ENCODE results near the gene EPB42.

EPB42 gene

DNA sequence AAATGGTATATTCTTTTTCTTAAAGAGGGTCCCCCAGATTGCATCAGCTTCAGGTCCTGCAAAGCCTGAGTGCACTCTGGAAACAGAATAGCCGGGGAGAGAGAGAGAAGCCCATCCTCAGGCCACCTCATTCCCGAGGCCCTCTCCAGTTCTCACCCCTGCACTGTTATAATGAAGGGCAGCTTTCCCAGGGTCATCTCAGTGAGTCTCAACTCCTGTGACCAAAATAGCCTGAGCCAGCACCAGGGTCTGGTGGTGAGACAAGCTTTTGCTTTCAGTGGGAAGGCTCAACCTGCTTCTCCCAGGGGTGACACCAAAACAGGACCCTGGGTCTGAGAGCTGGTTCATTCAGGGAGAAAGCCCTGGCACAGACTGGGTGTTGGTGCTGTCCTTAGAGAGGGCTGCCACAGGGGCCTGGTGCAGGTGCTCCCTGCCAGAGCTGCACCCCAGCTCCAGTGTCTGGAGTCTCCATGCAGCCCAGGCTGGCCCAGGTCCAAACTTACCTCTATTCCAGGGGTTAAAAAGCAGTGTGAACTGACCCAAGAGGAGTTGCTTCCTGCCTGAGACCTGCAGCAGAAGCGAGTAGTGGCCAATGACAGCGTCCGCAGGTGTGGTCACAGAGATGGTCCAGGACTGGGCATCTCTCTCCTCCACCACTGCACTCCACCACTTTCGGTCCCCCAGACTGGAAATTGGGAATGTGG, 6.1 kb downstream of the EPB42 start:
- H3K4me3 ChIP-seq (ENCODE audit: low read depth, low read length) = no peak overlapping the region
- in situ Hi-C loops (cut with HindIII; ENCODE audit: low sequenced_read_pairs) = no loop called here
- TF ChIP-seq, protein P1, sequence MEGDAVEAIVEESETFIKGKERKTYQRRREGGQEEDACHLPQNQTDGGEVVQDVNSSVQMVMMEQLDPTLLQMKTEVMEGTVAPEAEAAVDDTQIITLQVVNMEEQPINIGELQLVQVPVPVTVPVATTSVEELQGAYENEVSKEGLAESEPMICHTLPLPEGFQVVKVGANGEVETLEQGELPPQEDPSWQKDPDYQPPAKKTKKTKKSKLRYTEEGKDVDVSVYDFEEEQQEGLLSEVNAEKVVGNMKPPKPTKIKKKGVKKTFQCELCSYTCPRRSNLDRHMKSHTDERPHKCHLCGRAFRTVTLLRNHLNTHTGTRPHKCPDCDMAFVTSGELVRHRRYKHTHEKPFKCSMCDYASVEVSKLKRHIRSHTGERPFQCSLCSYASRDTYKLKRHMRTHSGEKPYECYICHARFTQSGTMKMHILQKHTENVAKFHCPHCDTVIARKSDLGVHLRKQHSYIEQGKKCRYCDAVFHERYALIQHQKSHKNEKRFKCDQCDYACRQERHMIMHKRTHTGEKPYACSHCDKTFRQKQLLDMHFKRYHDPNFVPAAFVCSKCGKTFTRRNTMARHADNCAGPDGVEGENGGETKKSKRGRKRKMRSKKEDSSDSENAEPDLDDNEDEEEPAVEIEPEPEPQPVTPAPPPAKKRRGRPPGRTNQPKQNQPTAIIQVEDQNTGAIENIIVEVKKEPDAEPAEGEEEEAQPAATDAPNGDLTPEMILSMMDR (IDR thresholded peaks at IDR 0.05; ENCODE audit: low read depth, low read length) = no peak
- DNase-seq (ENCODE audit: low read depth, low spot score) = no peak

DNA sequence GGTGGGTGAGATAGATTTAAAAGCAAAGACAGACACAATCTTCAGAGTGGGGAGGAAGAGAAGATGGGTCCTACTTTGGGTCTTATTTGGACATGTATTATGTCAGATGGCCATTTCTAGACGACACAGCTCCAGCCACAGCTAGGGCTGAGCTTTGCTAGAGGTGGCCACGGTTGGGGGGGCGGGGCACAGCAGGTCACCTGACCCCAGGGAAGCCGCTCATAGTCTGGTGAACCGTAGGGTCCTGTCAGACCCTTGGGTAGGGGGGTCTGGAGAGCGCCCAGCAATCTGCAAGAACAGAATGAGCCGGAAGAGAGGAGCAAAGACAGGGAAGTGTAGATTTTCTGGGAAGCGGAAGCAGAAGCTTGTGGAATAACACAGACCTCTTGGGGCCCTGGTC, 6.6 kb downstream of the EPB42 start:
- DNase-seq (ENCODE audit: low read depth, low spot score) = no peak
- TF ChIP-seq, protein P1 (IDR thresholded peaks at IDR 0.05; ENCODE audit: low read depth, low read length) = no peak
- no peak overlapping the region for H3K4me3 ChIP-seq (ENCODE audit: low read depth, low read length)
- in situ Hi-C loops (cut with HindIII; ENCODE audit: low sequenced_read_pairs) = no loop called here

DNA sequence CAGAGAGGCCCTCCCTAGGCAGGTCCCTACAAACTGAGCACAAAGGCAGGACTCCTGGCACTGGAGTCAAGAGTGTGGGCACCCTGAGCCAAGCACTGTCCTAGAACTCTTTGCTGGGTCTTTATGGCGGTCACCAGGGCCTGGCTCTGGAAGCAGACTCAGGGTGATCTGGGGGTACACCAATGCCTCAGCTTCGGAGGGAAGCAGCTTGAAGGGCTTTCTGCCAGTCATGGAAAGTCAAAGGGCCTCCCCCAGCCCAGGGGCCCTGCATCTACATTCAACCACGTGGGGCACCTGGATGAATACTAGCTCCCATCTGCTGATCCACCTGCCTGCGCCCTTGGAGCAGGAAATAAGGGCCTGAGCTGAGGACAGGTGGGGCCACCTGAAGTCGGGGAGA, 7.4 kb downstream of the EPB42 start:
- H3K4me3 ChIP-seq (ENCODE audit: low read depth, low read length) = no peak overlapping the region
- DNase-seq (ENCODE audit: low read depth, low spot score) = no peak
- TF ChIP-seq, protein P1 (IDR thresholded peaks at IDR 0.05; ENCODE audit: low read depth, low read length) = no peak
- in situ Hi-C loops (cut with HindIII; ENCODE audit: low sequenced_read_pairs) = no loop called here

DNA sequence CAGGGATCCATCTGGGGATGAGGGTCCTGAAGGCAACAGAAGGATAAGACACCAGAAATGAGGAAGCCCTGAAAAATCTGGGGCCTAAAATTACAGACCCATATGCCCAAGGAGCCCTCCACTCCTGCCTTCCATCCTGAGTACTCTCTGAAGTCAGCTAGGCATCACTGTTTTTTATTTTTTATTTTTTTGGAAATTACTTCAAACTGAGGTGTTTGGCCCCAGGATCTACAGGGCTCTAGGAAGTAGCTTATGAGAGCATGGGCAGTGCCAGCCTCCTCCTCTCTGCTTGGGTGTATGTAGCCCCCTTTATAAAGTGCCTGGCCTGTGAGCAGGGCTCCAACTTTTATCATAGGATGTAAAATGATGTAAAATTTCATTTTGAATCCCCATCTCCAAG, 7.9 kb downstream of the EPB42 start:
- in situ Hi-C loops (cut with HindIII; ENCODE audit: low sequenced_read_pairs) = no loop called here
- TF ChIP-seq, protein P1 (IDR thresholded peaks at IDR 0.05; ENCODE audit: low read depth, low read length) = no peak
- H3K4me3 ChIP-seq (ENCODE audit: low read depth, low read length) = no peak overlapping the region
- DNase-seq (ENCODE audit: low read depth, low spot score) = no peak

DNA sequence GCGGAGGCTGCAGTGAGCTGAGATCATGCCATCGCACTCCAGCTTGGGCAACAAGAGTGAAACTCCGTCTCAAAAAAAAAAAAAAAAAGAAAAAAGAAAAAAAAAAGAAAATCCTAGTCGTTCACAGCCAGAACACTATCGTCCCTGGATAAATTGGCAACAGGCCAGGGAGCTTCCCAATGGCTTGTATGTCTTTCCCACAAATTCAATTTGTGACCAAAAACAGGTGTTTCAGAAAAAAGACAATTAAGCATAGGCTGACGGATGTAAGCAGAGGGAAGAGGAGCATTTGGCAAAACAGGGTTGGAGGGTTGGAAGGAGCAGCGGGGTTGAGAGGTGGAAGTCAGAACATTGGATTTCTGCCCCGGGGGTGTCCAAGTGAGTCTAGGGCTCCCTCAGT, 8.5 kb downstream of the EPB42 start:
- no peak overlapping the region for H3K4me3 ChIP-seq (ENCODE audit: low read depth, low read length)
- DNase-seq (ENCODE audit: low read depth, low spot score) = no peak
- in situ Hi-C loops (cut with HindIII; ENCODE audit: low sequenced_read_pairs) = no loop called here
- TF ChIP-seq, protein P1 (IDR thresholded peaks at IDR 0.05; ENCODE audit: low read depth, low read length) = no peak

DNA sequence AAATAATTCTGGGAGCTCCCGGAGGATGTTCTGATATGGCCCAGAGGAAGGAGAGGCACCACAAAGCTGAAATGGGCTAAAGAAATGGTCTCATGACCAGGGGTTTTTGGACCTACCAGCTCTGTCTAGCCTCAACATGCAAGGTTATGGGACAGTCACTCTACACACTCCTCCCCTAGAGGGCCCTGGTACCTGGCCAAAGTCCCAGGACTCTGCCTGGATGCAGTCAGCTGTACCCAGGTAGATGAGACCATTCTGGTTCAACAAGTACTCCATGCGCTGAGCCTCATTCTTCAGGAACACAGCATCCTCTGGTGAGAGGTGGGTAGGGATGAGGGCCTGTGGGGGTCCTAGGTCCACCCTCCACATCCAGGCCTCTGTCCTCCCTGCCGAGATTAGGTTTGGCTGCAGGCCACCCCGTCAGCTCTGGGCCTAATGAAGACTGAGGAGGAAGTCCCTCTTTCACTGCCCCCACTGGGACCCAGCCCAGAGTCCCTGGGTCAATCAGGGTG, 9.5 kb downstream of the EPB42 start:
- no peak overlapping the region for H3K4me3 ChIP-seq (ENCODE audit: low read depth, low read length)
- in situ Hi-C loops (cut with HindIII; ENCODE audit: low sequenced_read_pairs) = no loop called here
- DNase-seq (ENCODE audit: low read depth, low spot score) = no peak

More for the DNA sequence above, 9.5 kb downstream of the EPB42 start:
- TF ChIP-seq, protein P1 (IDR thresholded peaks at IDR 0.05; ENCODE audit: low read depth, low read length) = no peak
